ENCODE results near the gene NAIF1. TPM values are rescaled to one million over a fixed set of nuclear protein-coding genes. Genes with fewer than 3 reads are reported as not detected.
"Not testable (repeated sequence)": the region's sequence is repeated elsewhere in the genome, so short reads cannot be mapped to it uniquely, and the experiment has no call there.

Gene NAIF1
- polyA plus RNA-seq, 2 of the 4 experiments (the other 2 are of a cell fraction), result 6.0 to 7.5 TPM

DNA sequence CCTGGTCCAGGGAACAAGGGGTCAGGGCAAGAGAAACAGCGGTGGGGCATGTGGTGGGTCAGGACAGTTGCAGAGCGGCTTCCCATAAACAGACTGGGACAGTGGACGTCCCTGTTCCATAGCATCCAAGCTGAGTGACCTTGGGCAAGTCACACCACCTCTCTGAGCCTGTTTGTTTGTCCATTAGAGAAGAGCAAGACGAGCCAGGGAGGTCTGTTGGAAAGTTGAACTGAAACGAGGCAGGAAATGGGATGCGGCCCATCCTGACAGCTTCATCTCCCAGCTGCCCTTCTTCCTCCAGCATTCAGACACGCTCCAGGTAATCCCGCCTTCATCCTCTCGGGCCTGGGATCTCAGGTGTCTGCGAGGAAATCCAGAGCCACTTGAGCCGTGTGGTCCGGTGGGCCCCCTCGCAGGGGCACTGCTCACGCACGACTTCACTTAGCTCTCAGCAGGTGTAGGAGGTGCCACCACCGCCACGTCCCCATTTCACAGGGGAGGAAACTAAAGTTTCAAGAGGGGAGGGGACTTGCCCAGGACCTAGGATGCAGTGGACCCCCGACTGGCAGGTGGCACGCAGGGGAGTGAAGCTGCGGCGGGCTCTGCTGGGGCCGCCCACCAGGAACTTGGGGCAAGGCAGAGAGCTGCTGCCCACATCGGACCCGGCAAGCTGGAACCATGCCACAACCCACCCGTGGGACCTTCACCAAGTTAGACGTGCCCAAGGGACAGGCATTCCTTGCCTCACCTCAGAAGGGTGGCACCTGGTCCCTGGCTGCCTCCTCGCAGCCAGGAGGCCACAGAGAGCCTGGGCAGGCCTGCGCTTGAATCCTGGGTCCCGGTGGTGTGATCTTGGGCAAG is 47.4 kb upstream of the NAIF1 start:
- CTCF ChIA-PET, result interaction anchor here (1.1 to 13.0 kb wide), 8 partner anchors 13 to 171 kb away, joined by 3 to 290 read pairs (median 7); partner anchors contain the start of gene PTGES2

DNA sequence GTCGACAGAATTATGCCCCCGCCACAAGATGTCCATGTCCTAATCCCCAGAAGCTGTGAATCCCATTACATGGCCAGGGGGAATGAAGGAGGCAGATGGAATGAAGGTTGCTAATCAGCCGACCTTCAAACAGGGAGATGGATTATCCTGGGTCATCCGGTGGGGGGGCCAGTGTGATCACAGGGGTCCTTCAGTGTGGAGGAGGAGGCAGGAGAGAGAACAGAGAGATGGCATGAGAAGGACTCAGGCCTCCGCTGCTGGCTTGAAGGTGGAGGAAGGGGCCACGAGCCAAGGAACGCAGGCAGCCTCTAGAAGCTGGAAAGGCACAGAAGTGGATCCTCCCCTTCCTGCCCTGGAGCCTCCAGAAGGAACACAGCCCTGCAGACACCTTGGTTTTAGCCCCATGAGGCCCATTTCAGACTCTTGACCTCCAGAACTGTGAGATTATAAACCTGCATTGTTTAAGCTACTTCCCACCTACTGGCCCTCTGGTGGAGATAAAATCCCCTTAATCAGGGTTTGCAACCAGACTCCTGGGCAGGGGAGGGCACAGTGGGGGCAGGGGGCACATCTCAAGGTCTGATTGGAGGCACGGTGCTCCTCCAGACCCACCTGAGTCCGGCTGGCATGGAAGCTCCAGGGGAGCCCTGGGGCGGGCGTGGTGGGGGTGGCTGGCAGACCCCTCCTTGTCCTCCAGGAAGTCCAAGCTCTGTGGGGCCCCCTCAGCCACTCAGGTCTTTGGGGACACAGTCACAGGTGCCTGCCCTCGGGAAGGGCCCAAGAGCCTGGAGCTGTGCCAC is 46.6 kb upstream of the NAIF1 start:
- FAIRE-seq, result no peak
- no peak for TF ChIP-seq CBX2 (IDR thresholded peaks at IDR 0.05; ENCODE audit: borderline replicate concordance, low read depth)
- TF ChIP-seq, protein P1, sequence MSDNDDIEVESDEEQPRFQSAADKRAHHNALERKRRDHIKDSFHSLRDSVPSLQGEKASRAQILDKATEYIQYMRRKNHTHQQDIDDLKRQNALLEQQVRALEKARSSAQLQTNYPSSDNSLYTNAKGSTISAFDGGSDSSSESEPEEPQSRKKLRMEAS (IDR thresholded peaks at IDR 0.05), result no peak
- no peak for TF ChIP-seq EHMT2 (IDR thresholded peaks at IDR 0.05; ENCODE audit: low read depth)
- no peak for TF ChIP-seq KDM1A (IDR thresholded peaks at IDR 0.05; ENCODE audit: low read depth)
- no peak for TF ChIP-seq RAD21 (conservative IDR thresholded peaks at IDR 0.05 in 1 of 2, IDR thresholded peaks at IDR 0.05 in 1 of 2)
- no peak for TF ChIP-seq SREBF2 (IDR thresholded peaks at IDR 0.05)
- no peak for TF ChIP-seq ZFP36 (IDR thresholded peaks at IDR 0.05; ENCODE audit: borderline replicate concordance, partially characterized antibody)
- TF ChIP-seq GATA3 (IDR thresholded peaks at IDR 0.05; ENCODE audit: borderline replicate concordance), result no peak
- no peak for ATAC-seq
- ChIA-PET POLR2A (interaction anchor here (0.6 to 1.3 kb wide), 3 partner anchors 13 to 18 kb away, joined by 3 to 5 read pairs (median 4); no protein-coding TSS in a partner anchor), CTCF (interaction anchor here (1.0 to 13.0 kb wide), 9 partner anchors 14 to 171 kb away, joined by 3 to 290 read pairs (median 7); partner anchors contain the start of gene PTGES2)
- Histone ChIP-seq H3K9me3 (no peaks in the 10 kb centered on the region), H3K27ac (no peak overlapping the region), H3K4me2 (no peak overlapping the region), H3K4me3 (no peak overlapping the region), H3K4me1 (0 out of 3 replicates have a peak, but pooled peaks cover 2% of the 10 kb centered on the region)
- 89% methylated on average over 8 of the region's 12 CpGs for WGBS (ENCODE audit: missing lambda C conversion rate)
- no peak for DNase-seq (ENCODE audit: low read depth in 1 of 2, low spot score in 1 of 2)

More for the DNA sequence above, 47.4 kb upstream of the NAIF1 start:
- ATAC-seq (no peak), FAIRE-seq (no peak), DNase-seq (ENCODE audit: low read depth in 1 of 2, low spot score in 1 of 2) (no peak)
- Histone ChIP-seq H3K27ac (no peak overlapping the region), H3K9me3 (no peaks in the 10 kb centered on the region), H3K4me3 (no peak overlapping the region), H3K4me1 (0 out of 3 replicates have a peak, but pooled peaks cover 2% of the 10 kb centered on the region), H3K4me2 (no peak overlapping the region)
- 90% methylated on average over 21 of the region's 29 CpGs for WGBS (ENCODE audit: missing lambda C conversion rate)
- TF ChIP-seq RAD21 (conservative IDR thresholded peaks at IDR 0.05 in 1 of 2, IDR thresholded peaks at IDR 0.05 in 1 of 2) (no peak), BHLHE40 (IDR thresholded peaks at IDR 0.05; ENCODE audit: low read depth, low read length) (no peak), TP53 (CRISPR knock-in tag; IDR thresholded peaks at IDR 0.05) (no peak), HOXB5 (CRISPR knock-in tag; IDR thresholded peaks at IDR 0.05) (no peak), ZNF302 (CRISPR knock-in tag; IDR thresholded peaks at IDR 0.05) (no peak)
- TF ChIP-seq, protein P2, sequence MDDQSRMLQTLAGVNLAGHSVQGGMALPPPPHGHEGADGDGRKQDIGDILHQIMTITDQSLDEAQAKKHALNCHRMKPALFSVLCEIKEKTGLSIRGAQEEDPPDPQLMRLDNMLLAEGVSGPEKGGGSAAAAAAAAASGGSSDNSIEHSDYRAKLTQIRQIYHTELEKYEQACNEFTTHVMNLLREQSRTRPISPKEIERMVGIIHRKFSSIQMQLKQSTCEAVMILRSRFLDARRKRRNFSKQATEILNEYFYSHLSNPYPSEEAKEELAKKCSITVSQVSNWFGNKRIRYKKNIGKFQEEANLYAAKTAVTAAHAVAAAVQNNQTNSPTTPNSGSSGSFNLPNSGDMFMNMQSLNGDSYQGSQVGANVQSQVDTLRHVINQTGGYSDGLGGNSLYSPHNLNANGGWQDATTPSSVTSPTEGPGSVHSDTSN (IDR thresholded peaks at IDR 0.05), result no peak
- TF ChIP-seq, protein P3, sequence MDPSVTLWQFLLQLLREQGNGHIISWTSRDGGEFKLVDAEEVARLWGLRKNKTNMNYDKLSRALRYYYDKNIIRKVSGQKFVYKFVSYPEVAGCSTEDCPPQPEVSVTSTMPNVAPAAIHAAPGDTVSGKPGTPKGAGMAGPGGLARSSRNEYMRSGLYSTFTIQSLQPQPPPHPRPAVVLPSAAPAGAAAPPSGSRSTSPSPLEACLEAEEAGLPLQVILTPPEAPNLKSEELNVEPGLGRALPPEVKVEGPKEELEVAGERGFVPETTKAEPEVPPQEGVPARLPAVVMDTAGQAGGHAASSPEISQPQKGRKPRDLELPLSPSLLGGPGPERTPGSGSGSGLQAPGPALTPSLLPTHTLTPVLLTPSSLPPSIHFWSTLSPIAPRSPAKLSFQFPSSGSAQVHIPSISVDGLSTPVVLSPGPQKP (IDR thresholded peaks at IDR 0.05; ENCODE audit: low read depth, low read length), result no peak
- TF ChIP-seq, protein P4, sequence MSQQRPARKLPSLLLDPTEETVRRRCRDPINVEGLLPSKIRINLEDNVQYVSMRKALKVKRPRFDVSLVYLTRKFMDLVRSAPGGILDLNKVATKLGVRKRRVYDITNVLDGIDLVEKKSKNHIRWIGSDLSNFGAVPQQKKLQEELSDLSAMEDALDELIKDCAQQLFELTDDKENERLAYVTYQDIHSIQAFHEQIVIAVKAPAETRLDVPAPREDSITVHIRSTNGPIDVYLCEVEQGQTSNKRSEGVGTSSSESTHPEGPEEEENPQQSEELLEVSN (IDR thresholded peaks at IDR 0.05; ENCODE audit: borderline replicate concordance, low read depth), result no peak
- TF ChIP-seq, protein P5, sequence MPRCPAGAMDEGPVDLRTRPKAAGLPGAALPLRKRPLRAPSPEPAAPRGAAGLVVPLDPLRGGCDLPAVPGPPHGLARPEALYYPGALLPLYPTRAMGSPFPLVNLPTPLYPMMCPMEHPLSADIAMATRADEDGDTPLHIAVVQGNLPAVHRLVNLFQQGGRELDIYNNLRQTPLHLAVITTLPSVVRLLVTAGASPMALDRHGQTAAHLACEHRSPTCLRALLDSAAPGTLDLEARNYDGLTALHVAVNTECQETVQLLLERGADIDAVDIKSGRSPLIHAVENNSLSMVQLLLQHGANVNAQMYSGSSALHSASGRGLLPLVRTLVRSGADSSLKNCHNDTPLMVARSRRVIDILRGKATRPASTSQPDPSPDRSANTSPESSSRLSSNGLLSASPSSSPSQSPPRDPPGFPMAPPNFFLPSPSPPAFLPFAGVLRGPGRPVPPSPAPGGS (IDR thresholded peaks at IDR 0.05), result no peak
- POLR2A ChIA-PET, result interaction anchor here (1.0 to 1.3 kb wide), 2 partner anchors 14 to 19 kb away, joined by 3 to 5 read pairs; no protein-coding TSS in a partner anchor

DNA sequence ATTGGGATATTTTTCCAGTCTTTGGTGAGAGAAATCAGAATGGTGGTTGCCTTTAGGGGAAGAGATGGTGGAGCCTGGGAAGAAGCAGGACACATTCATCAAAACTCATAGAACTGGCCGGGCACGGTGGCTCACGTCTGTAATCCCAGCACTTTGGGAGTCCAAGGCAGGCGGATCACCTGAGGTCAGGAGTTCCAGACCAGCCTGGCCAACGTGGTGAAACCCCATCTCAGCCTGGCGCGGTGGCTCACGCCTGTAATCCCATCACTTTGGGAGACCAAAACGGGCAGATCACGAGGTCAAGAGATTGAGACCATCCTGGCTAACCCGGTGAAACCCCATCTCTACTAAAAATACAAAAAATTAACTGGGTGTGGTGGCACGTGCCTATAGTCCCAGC is 44.6 kb upstream of the NAIF1 start:
- H3K27ac ChIP-seq, result not testable (repeated sequence)

More for the DNA sequence above, 44.6 kb upstream of the NAIF1 start:
- WGBS (ENCODE audit: missing lambda C conversion rate), result 81% methylated on average over 12 of the region's 12 CpGs
- H3K4me1 ChIP-seq; H3K4me3 ChIP-seq; POLR2A ChIA-PET; H3K9me3 ChIP-seq; ATAC-seq; FAIRE-seq; DNase-seq (ENCODE audit: low read depth in 1 of 2, low spot score in 1 of 2); H3K4me2 ChIP-seq: not testable (repeated sequence)
- CTCF ChIA-PET, result interaction anchor here (13.0 kb wide), 1 partner anchor 16 kb away, joined by 181 read pairs; the partner anchor contains the start of gene PTGES2

Data from A549 (cell line).